Activated naive CD8-positive, alpha-beta T cell treated with anti-CD3 and anti-CD28 coated beads, Interleukin-2, amount 10 ng/mL, durations not matched to agents 7 days and 5 days (primary cell): ENCODE measurements around the gene LPIN1. TPM values are rescaled to one million over a fixed set of nuclear protein-coding genes. Genes with fewer than 3 reads are reported as not detected.
"Not testable (repeated sequence)": the region's sequence is repeated elsewhere in the genome, so short reads cannot be mapped to it uniquely, and the experiment has no call there.

ENCODE experiments used
- ATAC-seq: fragments of 150-1000 bp; cut with Tn5 transposase; one replicate; pipeline ENCODE4 v1.10.0; 2021; ENCODE audit warnings: low read depth, moderate library complexity
- POLR2A ChIA-PET: fragments of 350-600 bp; sonication (Branson Sonifier 250); formaldehyde crosslinking; loops from one replicate; lab custom pipeline; 2021; ENCODE audit warnings: antibody characterized with exemption; lab: Charles Lee
- DNase-seq: peaks from one replicate; pipeline ENCODE4 v3.0.0; 2021
- H3K27ac Mint-ChIP-seq: one replicate; pipeline ENCODE4 v1.8.0; 2022; ENCODE audit warnings: mild to moderate bottlenecking, mixed read lengths
- H3K27me3 Mint-ChIP-seq: one replicate; pipeline ENCODE4 v1.8.0; 2022; ENCODE audit warnings: mild to moderate bottlenecking, moderate library complexity, mixed read lengths
- H3K36me3 Mint-ChIP-seq: one replicate; pipeline ENCODE4 v1.8.0; 2021; ENCODE audit warnings: mild to moderate bottlenecking, mixed read lengths
- H3K4me1 Mint-ChIP-seq: one replicate; pipeline ENCODE4 v1.8.0; 2021; ENCODE audit warnings: mixed read lengths
- H3K4me3 Mint-ChIP-seq: one replicate; pipeline ENCODE4 v1.8.0; 2022; ENCODE audit warnings: mild to moderate bottlenecking, moderate library complexity, mixed read lengths
- H3K9me3 Mint-ChIP-seq: one replicate; pipeline ENCODE4 v1.8.0; 2021; ENCODE audit warnings: mixed read lengths
- total RNA-seq, 2 experiments: library from RNA; stranded (reverse); gene quantifications; one replicate each; pipeline ENCODE4 v1.2.3, GENCODE V29; 2021

LPIN1 gene
- total RNA-seq, 2 experiments from 2014 or later = 70.9 to 71.7 TPM

DNA sequence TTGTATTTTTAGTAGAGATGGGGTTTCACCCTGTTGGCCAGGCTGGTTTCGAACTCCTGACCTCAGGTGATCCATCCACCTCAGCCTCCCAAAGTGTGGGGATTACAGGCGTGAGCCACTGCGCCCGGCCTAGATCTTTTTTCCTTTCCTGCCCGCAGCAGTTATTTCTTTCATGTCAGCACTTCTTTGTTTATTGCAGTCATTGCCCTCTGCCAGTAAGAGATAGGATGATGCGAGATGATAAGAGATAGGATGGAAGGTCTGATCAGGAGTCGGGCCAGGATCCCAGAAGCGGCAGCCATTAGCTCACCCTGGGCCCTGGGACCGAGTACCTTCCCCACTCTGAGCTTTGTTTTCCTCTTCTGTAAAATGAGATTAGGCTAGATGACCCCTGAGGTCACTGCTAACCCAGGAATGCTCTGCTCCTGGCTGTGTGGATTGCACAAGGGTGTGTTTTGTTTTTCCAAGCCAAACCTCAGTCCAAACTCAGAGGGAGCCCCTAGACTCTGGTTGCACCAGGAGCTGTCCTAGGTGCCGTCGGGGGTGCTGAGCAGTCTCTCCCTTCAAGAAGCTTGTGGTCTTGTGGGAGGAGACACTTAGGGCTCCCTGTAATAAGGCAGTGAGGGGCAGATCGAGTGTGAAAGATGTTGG is 63.3 kb downstream of the LPIN1 start:
- Mint-ChIP-seq H3K36me3 (peaks cover 37% of the 10 kb centered on the region), H3K4me3 (no peak overlapping the region), H3K4me1 (peaks cover 4% of the 10 kb centered on the region), H3K27ac (no peak overlapping the region), H3K9me3 (no peaks in the 10 kb centered on the region), H3K27me3 (no peaks in the 10 kb centered on the region)
- POLR2A ChIA-PET = no interaction called here
- no peak for DNase-seq
- no peak for ATAC-seq

DNA sequence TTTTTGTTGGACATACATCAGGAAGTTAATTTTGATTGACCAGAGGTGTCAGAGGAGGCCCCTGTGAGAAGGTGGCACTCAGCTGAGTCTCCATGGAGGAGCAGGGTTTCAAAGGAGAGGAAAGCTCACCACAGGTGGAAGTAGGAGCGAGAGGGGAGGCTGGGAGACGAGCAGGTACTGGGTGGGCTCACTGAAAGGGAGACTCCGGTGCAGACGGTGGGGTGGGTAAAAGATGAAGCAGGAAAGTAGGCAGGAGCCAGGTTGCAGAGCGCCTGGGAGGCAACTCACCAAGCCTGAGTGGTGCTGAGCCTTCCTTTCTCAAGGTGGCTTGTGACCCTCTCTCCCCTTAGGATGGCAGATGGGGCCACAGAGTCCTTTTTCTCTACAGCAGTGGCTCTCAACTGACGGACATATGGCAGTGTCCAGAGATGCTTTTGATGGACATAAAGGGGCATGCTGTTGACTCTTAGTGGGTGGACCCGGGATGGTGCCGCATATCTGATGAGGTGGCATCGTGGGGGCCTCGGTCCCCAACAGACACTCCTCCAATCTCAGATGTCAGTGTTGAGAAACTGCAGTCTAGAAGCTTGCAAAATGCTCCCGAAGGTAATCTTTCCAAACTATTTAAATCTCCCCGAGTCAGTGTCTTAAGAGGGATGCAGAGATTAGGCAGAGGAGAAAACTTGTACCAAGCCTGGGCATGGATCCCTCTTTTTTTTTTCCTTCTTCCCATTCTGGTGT is 64.0 kb downstream of the LPIN1 start:
- POLR2A ChIA-PET = no interaction called here
- DNase-seq (no peak), ATAC-seq (no peak)
- H3K27ac Mint-ChIP-seq = no peak overlapping the region
- H3K9me3 Mint-ChIP-seq = no peaks in the 10 kb centered on the region
- peaks cover 4% of the 10 kb centered on the region for H3K4me1 Mint-ChIP-seq
- H3K4me3 Mint-ChIP-seq = no peak overlapping the region
- peaks cover 38% of the 10 kb centered on the region for H3K36me3 Mint-ChIP-seq
- no peaks in the 10 kb centered on the region for H3K27me3 Mint-ChIP-seq

DNA sequence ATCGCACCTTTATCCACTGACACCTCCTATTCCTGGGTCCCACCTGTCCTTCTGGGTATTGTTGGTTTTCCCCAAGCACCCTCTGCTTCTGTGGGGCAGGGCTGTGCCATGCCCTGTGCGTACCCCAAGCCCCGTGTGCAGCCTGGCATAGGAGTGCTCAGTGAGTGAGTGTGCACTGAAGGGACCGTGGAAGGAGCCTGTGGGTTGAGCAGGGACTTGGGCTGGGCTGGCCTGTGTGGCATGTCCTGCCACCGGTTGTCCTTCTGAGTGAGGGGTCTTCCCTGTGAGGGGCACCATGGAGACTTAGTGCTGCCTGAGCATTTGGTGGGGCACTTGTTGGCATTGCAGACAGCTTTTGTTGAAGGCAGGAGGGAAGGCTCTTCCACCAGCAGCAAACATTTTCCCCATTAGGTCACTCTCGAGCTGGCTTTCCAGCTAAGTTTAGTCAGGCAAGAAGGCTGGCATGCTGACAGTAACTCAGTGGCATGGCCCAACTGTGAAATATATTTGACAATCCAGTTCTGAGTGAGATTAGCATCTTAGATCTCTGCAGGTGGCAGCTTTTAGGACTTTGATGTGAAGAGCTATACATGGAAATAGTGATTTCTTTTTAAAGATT is 64.7 kb downstream of the LPIN1 start:
- no peak for ATAC-seq
- no peak for DNase-seq
- Mint-ChIP-seq H3K36me3 (peaks cover 37% of the 10 kb centered on the region), H3K4me1 (peaks cover 1% of the 10 kb centered on the region), H3K27ac (no peak overlapping the region), H3K9me3 (no peaks in the 10 kb centered on the region), H3K4me3 (no peak overlapping the region), H3K27me3 (no peaks in the 10 kb centered on the region)
- POLR2A ChIA-PET = no interaction called here

DNA sequence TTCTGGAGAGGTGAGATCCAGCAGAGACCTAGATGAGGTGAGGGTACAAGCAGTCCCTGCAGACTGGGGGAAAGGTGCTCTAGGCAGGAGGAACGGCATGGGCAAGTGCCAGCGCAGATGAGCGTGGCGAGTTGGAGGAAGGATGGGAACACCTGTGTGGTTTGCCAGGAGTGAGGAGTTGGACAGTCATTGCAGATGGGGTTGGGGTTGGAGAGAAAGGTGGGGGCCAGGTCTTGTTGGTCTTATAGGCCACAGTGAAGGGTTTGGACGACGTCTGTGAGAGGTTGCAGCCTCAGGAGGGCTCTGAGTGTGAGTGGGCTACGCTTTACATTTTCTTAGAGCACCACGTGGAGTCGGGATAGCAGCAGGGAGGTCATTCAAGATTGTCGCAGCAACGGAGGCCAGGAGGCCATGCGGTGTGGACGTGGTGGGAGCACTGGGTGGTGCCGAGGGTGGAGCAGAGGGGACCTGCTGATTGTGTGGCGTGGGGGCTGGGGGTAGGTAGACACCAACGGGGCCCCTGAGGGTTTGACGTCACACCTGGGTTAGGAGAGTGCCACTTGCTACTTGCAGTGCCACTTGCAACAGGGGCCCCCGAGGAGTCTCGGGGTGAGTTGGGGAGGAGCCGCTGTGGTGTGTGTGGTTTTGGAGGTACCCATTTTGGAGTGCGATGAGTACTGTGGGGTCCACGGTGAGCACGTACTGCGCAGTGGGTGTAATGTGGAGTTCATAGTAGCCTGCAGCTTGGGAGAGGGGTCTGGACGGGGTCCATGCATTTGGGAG is 66.2 kb downstream of the LPIN1 start:
- DNase-seq (no peak), ATAC-seq (no peak)
- Mint-ChIP-seq H3K4me3 (no peak overlapping the region), H3K4me1 (peaks cover 1% of the 10 kb centered on the region), H3K27me3 (no peaks in the 10 kb centered on the region), H3K9me3 (no peaks in the 10 kb centered on the region), H3K27ac (no peak overlapping the region), H3K36me3 (peaks cover 43% of the 10 kb centered on the region)
- POLR2A ChIA-PET = no interaction called here

- H3K36me3 Mint-ChIP-seq = peaks cover 42% of the 10 kb centered on the region
- not testable (repeated sequence) for DNase-seq, H3K27ac Mint-ChIP-seq
Measured at GRCh38 chr2:11813345-11813744, 66.9 kb downstream of the LPIN1 start.

GRCh38 chr2:11813951-11814350 is 67.5 kb downstream of the LPIN1 start:
- Mint-ChIP-seq H3K36me3 (peaks cover 42% of the 10 kb centered on the region), H3K27me3 (no peaks in the 10 kb centered on the region), H3K4me3 (no peak overlapping the region), H3K9me3 (no peaks in the 10 kb centered on the region), H3K4me1 (no peaks in the 10 kb centered on the region), H3K27ac (no peak overlapping the region)
- ATAC-seq (no peak), DNase-seq (no peak)
- POLR2A ChIA-PET = no interaction called here

More at GRCh38 chr2:11813345-11813744, 66.9 kb downstream of the LPIN1 start:
- H3K9me3 Mint-ChIP-seq, ATAC-seq, H3K4me3 Mint-ChIP-seq, H3K27me3 Mint-ChIP-seq, H3K4me1 Mint-ChIP-seq, POLR2A ChIA-PET: not testable (repeated sequence)

- ATAC-seq (no peak), DNase-seq (no peak)
- Mint-ChIP-seq H3K4me3 (no peak overlapping the region), H3K4me1 (no peaks in the 10 kb centered on the region), H3K9me3 (no peaks in the 10 kb centered on the region), H3K27ac (no peak overlapping the region), H3K36me3 (peaks cover 47% of the 10 kb centered on the region), H3K27me3 (no peaks in the 10 kb centered on the region)
- POLR2A ChIA-PET = no interaction called here
Measured at GRCh38 chr2:11814979-11815510, 68.6 kb downstream of the LPIN1 start.

DNA sequence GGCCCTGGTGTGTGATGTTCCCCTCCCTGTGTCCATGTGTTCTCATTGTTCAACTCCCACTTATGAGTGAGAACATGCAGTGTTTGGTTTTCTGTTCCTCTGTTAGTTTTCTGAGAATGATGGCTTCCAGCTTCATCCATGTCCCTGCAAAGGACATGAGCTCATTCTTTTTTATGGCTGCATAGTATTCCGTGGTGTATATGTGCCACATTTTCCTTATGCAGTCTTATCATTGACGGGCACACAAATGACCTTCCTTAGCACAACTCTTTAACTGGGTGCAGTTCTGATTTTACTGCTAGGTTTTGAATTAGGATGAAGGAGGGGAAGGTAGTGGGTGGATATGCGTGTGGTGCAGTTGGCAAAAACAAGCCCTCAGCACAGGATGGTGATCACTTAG is 70.5 kb downstream of the LPIN1 start:
- peaks cover 56% of the 10 kb centered on the region for H3K36me3 Mint-ChIP-seq
- ATAC-seq, H3K4me1 Mint-ChIP-seq, H3K9me3 Mint-ChIP-seq, H3K27me3 Mint-ChIP-seq, H3K4me3 Mint-ChIP-seq, H3K27ac Mint-ChIP-seq, DNase-seq, POLR2A ChIA-PET: not testable (repeated sequence)

DNA sequence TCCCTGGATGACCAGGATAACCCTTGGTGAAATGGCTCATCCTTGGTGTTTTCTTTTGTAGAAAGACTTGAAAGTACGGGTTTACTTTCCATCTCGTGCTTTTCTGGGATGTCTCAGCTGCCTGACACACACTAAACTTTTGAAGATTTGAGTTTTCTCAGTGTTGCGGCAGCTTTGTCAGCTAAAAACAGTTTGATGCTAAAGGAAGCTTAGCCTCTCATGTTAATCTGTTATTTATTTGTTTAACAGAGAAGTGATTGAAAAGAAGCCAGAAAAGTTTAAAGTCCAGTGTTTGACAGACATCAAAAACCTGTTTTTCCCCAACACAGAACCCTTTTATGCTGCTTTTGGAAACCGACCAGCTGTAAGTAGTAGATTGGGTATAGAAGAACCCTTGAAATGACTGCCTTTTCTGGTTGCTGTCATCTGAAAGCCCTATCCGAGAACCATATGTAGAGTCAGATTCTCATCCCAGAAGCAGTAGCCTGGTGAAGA is 72.8 kb downstream of the LPIN1 start:
- no peak overlapping the region for H3K27ac Mint-ChIP-seq
- H3K4me1 Mint-ChIP-seq = no peaks in the 10 kb centered on the region
- H3K36me3 Mint-ChIP-seq = peaks cover 51% of the 10 kb centered on the region
- H3K9me3 Mint-ChIP-seq = no peaks in the 10 kb centered on the region
- DNase-seq (no peak), ATAC-seq (no peak)
- H3K27me3 Mint-ChIP-seq = no peaks in the 10 kb centered on the region
- POLR2A ChIA-PET = no interaction called here
- no peak overlapping the region for H3K4me3 Mint-ChIP-seq

DNA sequence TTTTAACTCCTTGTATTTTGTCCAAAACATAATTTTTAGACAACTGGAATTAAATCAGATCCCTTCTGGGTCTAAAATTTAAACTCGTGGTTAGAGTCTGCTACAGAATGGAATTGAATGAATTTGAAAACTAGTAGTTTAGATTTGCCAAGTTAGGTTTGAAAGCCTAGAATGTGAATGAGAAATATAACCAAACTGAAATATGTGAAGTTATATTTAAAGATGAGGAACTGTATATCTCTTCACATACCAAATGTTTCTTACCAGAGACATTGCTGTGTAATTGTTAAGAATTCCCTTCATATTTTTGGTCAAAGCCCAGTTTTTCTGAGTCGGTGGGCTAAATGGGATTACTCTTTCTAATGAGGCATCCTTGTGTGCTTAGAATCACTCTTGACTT is 74.2 kb downstream of the LPIN1 start:
- no peak overlapping the region for H3K27ac Mint-ChIP-seq
- peaks cover 50% of the 10 kb centered on the region for H3K36me3 Mint-ChIP-seq

GRCh38 chr2:11821705-11822104 is 75.3 kb downstream of the LPIN1 start:
- H3K27ac Mint-ChIP-seq = no peak overlapping the region
- DNase-seq (no peak), ATAC-seq (no peak)
- H3K9me3 Mint-ChIP-seq = no peaks in the 10 kb centered on the region
- POLR2A ChIA-PET = no interaction called here
- H3K4me3 Mint-ChIP-seq = no peak overlapping the region
- peaks cover 46% of the 10 kb centered on the region for H3K36me3 Mint-ChIP-seq
- no peaks in the 10 kb centered on the region for H3K4me1 Mint-ChIP-seq
- H3K27me3 Mint-ChIP-seq = no peaks in the 10 kb centered on the region

More for the DNA sequence above, 74.2 kb downstream of the LPIN1 start:
- DNase-seq = no peak
- Mint-ChIP-seq H3K4me1 (no peaks in the 10 kb centered on the region), H3K4me3 (no peak overlapping the region), H3K27me3 (no peaks in the 10 kb centered on the region), H3K9me3 (no peaks in the 10 kb centered on the region)
- no peak for ATAC-seq
- POLR2A ChIA-PET = no interaction called here

DNA sequence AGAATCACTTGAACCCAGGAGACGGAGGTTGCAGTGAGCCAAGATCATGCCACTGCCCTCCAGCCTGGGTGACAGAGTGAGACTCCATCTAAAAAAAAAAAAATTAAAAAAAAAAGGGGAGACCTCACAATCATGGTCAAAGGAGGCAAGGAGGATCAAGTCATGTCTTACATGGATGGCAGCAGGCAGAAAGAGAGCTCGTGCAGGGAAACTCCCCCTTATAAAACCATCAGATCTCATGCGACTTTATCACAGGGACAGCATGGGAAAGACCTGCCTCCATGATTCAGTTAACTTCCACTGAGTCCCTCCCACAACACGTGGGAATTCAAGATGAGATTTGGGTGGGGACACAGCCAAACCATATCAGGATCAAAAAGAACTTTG is 75.9 kb downstream of the LPIN1 start:
- H3K9me3 Mint-ChIP-seq, POLR2A ChIA-PET, ATAC-seq, DNase-seq, H3K27ac Mint-ChIP-seq, H3K4me3 Mint-ChIP-seq, H3K27me3 Mint-ChIP-seq, H3K4me1 Mint-ChIP-seq: not testable (repeated sequence)
- H3K36me3 Mint-ChIP-seq = peaks cover 42% of the 10 kb centered on the region
